ENCODE measurements around the gene MAPK1. TPM values are rescaled to one million over a fixed set of nuclear protein-coding genes. Genes with fewer than 3 reads are reported as not detected.
"Not testable (repeated sequence)": the region's sequence is repeated elsewhere in the genome, so short reads cannot be mapped to it uniquely, and the experiment has no call there.

MAPK1 gene
- 106 TPM for polyA plus RNA-seq (2013, experiment 1 of 2; ENCODE audit: insufficient read length)
- polyA plus RNA-seq (2013, experiment 2 of 2; ENCODE audit: insufficient read length) = 110 TPM

- peak; percentile 91 for DNase-seq
Measured at GRCh38 chr22:21867528-21868266, at the start of gene MAPK1. MAPK1 (minus strand) TSS chr22:21867645; CDS start chr22:21867440, 205 bp downstream.

- DNase-seq = no peak
Measured at GRCh38 chr22:21916309-21916918, 49.0 kb upstream of the MAPK1 start.

GRCh38 chr22:21915624-21916308 is 48.3 kb upstream of the MAPK1 start:
- no peak for DNase-seq

- DNase-seq = not testable (repeated sequence)
Measured at GRCh38 chr22:21914033-21914642, 46.7 kb upstream of the MAPK1 start.

GRCh38 chr22:21910367-21910766 is 42.9 kb upstream of the MAPK1 start:
- DNase-seq = not testable (repeated sequence)

- DNase-seq = no peak
Measured at GRCh38 chr22:21909871-21910270, 42.4 kb upstream of the MAPK1 start.

GRCh38 chr22:21907638-21908522 is 40.4 kb upstream of the MAPK1 start:
- no peak for DNase-seq

- not testable (repeated sequence) for DNase-seq
Measured at GRCh38 chr22:21905234-21905633, 37.8 kb upstream of the MAPK1 start.

- no peak for DNase-seq
Measured at GRCh38 chr22:21904250-21904789, 36.9 kb upstream of the MAPK1 start.

GRCh38 chr22:21903283-21903682 is 35.8 kb upstream of the MAPK1 start:
- DNase-seq = no peak

- no peak for DNase-seq
Measured at GRCh38 chr22:21902296-21903087, 35.0 kb upstream of the MAPK1 start.

GRCh38 chr22:21898354-21898896 is 31.0 kb upstream of the MAPK1 start:
- DNase-seq = no peak

- DNase-seq = no peak
Measured at GRCh38 chr22:21896951-21897513, 29.6 kb upstream of the MAPK1 start.

GRCh38 chr22:21896275-21896674 is 28.8 kb upstream of the MAPK1 start:
- DNase-seq = not testable (repeated sequence)

- no peak for DNase-seq
Measured at GRCh38 chr22:21894799-21895198, 27.4 kb upstream of the MAPK1 start.

- no peak for DNase-seq
Measured at GRCh38 chr22:21889251-21889990, 22.0 kb upstream of the MAPK1 start.

GRCh38 chr22:21887841-21888240 is 20.4 kb upstream of the MAPK1 start:
- DNase-seq = no peak

GRCh38 chr22:21883930-21884329 is 16.5 kb upstream of the MAPK1 start:
- DNase-seq = not testable (repeated sequence)

GRCh38 chr22:21882754-21883333 is 15.4 kb upstream of the MAPK1 start:
- not testable (repeated sequence) for DNase-seq
